ENCODE results near the gene ATPAF2.

The ATPAF2 gene

GRCh38 chr17:17981330-17981729 is 57.6 kb downstream of the ATPAF2 start:
- H3K4me3 ChIP-seq (ENCODE audit: low read length), result no peak overlapping the region
- TF ChIP-seq, protein P1, sequence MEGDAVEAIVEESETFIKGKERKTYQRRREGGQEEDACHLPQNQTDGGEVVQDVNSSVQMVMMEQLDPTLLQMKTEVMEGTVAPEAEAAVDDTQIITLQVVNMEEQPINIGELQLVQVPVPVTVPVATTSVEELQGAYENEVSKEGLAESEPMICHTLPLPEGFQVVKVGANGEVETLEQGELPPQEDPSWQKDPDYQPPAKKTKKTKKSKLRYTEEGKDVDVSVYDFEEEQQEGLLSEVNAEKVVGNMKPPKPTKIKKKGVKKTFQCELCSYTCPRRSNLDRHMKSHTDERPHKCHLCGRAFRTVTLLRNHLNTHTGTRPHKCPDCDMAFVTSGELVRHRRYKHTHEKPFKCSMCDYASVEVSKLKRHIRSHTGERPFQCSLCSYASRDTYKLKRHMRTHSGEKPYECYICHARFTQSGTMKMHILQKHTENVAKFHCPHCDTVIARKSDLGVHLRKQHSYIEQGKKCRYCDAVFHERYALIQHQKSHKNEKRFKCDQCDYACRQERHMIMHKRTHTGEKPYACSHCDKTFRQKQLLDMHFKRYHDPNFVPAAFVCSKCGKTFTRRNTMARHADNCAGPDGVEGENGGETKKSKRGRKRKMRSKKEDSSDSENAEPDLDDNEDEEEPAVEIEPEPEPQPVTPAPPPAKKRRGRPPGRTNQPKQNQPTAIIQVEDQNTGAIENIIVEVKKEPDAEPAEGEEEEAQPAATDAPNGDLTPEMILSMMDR (conservative IDR thresholded peaks at IDR 0.05; ENCODE audit: low read depth, low read length), result no peak
- DNase-seq (ENCODE audit: low read depth), result no peak

- TF ChIP-seq, protein P1 (conservative IDR thresholded peaks at IDR 0.05; ENCODE audit: low read depth, low read length), result no peak
- H3K4me3 ChIP-seq (ENCODE audit: low read length), result no peak overlapping the region
- DNase-seq (ENCODE audit: low read depth), result no peak
Measured at GRCh38 chr17:17979778-17980177, 59.2 kb downstream of the ATPAF2 start.

DNA sequence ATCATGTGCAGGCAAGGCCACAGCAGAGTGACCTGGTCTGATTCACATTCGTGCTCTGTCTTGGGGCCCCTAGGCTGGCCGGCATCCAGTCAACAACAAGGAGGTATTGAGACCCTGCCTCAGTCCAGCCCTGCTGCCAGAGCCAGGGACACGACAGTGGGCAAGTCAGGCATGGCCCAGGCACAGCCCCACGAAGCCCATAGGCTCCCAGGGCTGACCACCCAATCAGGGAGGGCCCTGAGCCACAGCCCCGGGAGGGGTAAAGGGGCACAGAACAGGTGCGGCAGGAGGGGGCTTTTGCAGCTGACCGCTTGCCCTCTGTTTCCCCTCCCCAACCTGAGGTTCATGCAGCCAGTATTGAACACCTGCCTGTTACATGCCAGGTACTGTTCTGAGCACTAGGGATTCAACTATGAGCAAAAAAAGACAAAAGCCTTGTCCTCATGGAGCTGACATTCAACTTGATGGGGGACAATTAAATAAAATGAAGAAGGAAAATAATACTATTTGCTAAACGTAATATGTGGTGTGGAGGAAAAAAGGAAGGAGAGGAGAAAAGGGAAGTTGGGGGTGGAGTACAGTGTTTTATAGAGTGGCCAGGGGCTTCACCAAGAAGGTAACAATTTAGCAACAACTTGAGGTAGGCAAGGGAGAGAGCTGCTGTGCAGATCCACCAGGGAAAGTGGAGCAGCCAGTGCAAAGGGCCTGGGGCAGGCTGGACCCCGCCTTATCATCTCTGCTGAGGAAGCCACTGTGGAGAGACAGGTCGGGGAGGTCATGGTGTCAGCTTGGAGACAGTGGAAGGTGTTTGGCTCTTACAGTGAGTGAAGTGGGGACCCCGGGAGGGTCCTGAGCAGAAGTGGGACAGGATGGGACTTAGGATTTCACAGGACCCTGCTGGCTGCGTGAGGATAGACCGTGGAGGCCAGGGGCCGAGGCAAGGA is 60.2 kb downstream of the ATPAF2 start:
- no peak overlapping the region for H3K4me3 ChIP-seq (ENCODE audit: low read length)
- no peak for DNase-seq (ENCODE audit: low read depth)
- TF ChIP-seq, protein P1 (conservative IDR thresholded peaks at IDR 0.05; ENCODE audit: low read depth, low read length), result no peak

GRCh38 chr17:17976931-17977570 is 61.9 kb downstream of the ATPAF2 start:
- H3K4me3 ChIP-seq (ENCODE audit: low read length), result no peak overlapping the region
- no peak for DNase-seq (ENCODE audit: low read depth)
- TF ChIP-seq, protein P1 (conservative IDR thresholded peaks at IDR 0.05; ENCODE audit: low read depth, low read length), result no peak

DNA sequence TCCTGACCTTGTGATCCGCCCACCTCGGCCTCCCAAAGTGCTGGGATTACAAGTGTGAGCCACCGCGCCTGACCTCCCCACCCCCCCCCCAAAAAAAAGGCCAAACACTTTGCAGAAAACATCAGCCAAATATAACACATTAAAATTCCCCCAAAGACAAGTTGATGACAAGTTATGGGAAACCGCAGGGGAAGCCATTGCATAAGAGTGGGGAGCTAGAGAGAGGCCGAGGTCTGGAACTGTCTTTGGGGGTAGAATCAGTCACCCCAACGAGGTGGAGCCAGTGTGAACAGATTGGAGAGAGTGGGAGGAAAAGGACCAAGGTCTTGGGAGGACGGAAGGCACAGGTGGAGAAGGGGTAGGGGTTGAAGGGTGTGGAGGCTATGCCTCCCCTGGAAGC is 63.5 kb downstream of the ATPAF2 start:
- DNase-seq (ENCODE audit: low read depth), result no peak
- H3K4me3 ChIP-seq (ENCODE audit: low read length), result no peak overlapping the region
- TF ChIP-seq, protein P1 (conservative IDR thresholded peaks at IDR 0.05; ENCODE audit: low read depth, low read length), result no peak

DNA sequence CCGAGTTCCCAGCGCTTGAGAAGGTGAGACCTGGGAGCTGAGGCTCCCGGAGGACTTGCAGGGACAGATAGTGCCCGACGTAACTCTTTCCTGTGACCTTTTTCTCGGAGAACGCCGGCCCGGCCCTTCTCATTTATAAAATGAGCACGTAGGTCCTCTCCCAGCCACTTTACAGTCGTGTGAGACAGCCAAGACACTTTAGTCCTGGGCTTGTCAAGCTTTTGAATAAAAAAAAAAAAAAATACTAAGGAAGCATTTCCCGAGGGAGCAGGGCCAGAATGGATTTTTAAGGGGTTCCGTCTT is 66.1 kb downstream of the ATPAF2 start:
- no peak for DNase-seq (ENCODE audit: low read depth)
- TF ChIP-seq, protein P1 (conservative IDR thresholded peaks at IDR 0.05; ENCODE audit: low read depth, low read length), result no peak
- peak overlapping the region; percentile 84 for H3K4me3 ChIP-seq (ENCODE audit: low read length)

Measured in retinal pigment epithelial cell (primary cell).